Natural killer cell (primary cell): ENCODE data around the gene FXYD5. TPM values are rescaled to one million over a fixed set of nuclear protein-coding genes. Genes with fewer than 3 reads are reported as not detected.

Source experiments
- ATAC-seq, 3 donors: fragments of 150-1000 bp in 2 of 3; fragments of 200-7000 bp in 1 of 3; cut with Tn5 transposase; 1 replicate in 1 of 3; 2 replicates in 2 of 3; pipeline ENCODE4 v1.10.0; 2021; ENCODE audit warnings: mild to moderate bottlenecking in 2 of 3, moderate library complexity in 2 of 3
- DNase-seq, 2 donors: peaks; one replicate each; pipeline versions ENCODE4 v3.0.0 to v3.0.0-alpha.2; 2013 to 2021; ENCODE audit warnings: mixed read lengths in 1 of 2
- H3K27ac ChIP-seq: one replicate; pipeline ENCODE4 v1.5.1; 2013; ENCODE audit warnings: mild to moderate bottlenecking, low read length
- H3K27me3 ChIP-seq: one replicate; pipeline ENCODE4 v1.6.1; 2013; ENCODE audit warnings: low read length; ENCODE audit not compliant: control insufficient read depth, insufficient read depth
- H3K36me3 ChIP-seq: one replicate; pipeline ENCODE4 v1.6.1; 2013; ENCODE audit warnings: low read length; ENCODE audit not compliant: control insufficient read depth, insufficient read depth
- H3K4me1 ChIP-seq: one replicate; pipeline ENCODE4 v1.6.1; 2013; ENCODE audit warnings: low read length; ENCODE audit not compliant: control insufficient read depth, insufficient read depth
- H3K4me3 ChIP-seq: one replicate; pipeline ENCODE4 v1.5.1; 2013; ENCODE audit warnings: low read length
- H3K9me3 ChIP-seq: one replicate; pipeline ENCODE4 v1.6.1; 2013; ENCODE audit warnings: low read length; ENCODE audit not compliant: control insufficient read depth, insufficient read depth
- H3K27ac Mint-ChIP-seq, 2 donors: one replicate each; pipeline ENCODE4 v1.8.0; 2022; ENCODE audit warnings: mild to moderate bottlenecking in 2 of 2, mixed read lengths in 2 of 2, moderate library complexity in 1 of 2
- H3K27me3 Mint-ChIP-seq, 2 donors: one replicate each; pipeline ENCODE4 v1.8.0; 2022; ENCODE audit warnings: low read depth in 2 of 2, mixed read lengths in 2 of 2
- H3K36me3 Mint-ChIP-seq: one replicate; pipeline ENCODE4 v1.8.0; 2022; ENCODE audit warnings: mixed read lengths
- H3K4me1 Mint-ChIP-seq, 2 donors: one replicate each; pipeline ENCODE4 v1.8.0; 2022; ENCODE audit warnings: mixed read lengths in 2 of 2
- H3K4me3 Mint-ChIP-seq: one replicate; pipeline ENCODE4 v1.8.0; 2022; ENCODE audit warnings: mild to moderate bottlenecking, moderate library complexity, mixed read lengths
- H3K9me3 Mint-ChIP-seq, 2 donors: one replicate each; pipeline ENCODE4 v1.8.0; 2022; ENCODE audit warnings: mixed read lengths in 2 of 2
- WGBS: methylation state at CpG from one replicate; pipeline ENCODE4 v1.1.7; 2013; ENCODE audit warnings: missing lambda C conversion rate; ENCODE audit not compliant: insufficient coverage; 5-methylcytosine and 5-hydroxymethylcytosine counted together
- intact Hi-C: fragments of 100-400 bp; cut with micrococcal nuclease; formaldehyde crosslinking; loops from one replicate; pipeline ENCODE4 v1.14.2; 2022
- total RNA-seq, 4 donors: library from RNA; stranded (reverse); fragments of 120-200 nt in 1 of 4; gene quantifications; one replicate each; pipeline versions ENCODE4 v1.2.3 to v1.2.4, GENCODE V29; 2013 to 2022
- TF ChIP-seq, protein P1 (sequence below): fragments of 200-600 bp; IDR thresholded peaks from one replicate; pipeline ENCODE4 v1.8.0; 2022; ENCODE audit warnings: antibody characterized with exemption

FXYD5 gene
- total RNA-seq, 3 donors from 2014 or later (not counting 1 experiment from before 2014, with no cell fraction given): 226 to 270 (median 231) TPM

GRCh38 chr19:35199481-35199880 lies 44.9 kb downstream of the FXYD5 start:
- Histone ChIP-seq H3K27me3 (no peaks in the 10 kb centered on the region), H3K27ac (no peak overlapping the region), H3K36me3 (no peaks in the 10 kb centered on the region), H3K4me1 (peaks cover 14% of the 10 kb centered on the region), H3K9me3 (no peaks in the 10 kb centered on the region), H3K4me3 (no peak overlapping the region)
- no peaks in the 10 kb centered on the region for H3K27me3 Mint-ChIP-seq
- ATAC-seq (no peak), DNase-seq (no peak)
- H3K4me3 Mint-ChIP-seq: no peak overlapping the region
- H3K9me3 Mint-ChIP-seq: no peaks in the 10 kb centered on the region
- no peak overlapping the region for H3K27ac Mint-ChIP-seq
- intact Hi-C loops: no loop called here
- H3K36me3 Mint-ChIP-seq: no peaks in the 10 kb centered on the region
- TF ChIP-seq, protein P1, sequence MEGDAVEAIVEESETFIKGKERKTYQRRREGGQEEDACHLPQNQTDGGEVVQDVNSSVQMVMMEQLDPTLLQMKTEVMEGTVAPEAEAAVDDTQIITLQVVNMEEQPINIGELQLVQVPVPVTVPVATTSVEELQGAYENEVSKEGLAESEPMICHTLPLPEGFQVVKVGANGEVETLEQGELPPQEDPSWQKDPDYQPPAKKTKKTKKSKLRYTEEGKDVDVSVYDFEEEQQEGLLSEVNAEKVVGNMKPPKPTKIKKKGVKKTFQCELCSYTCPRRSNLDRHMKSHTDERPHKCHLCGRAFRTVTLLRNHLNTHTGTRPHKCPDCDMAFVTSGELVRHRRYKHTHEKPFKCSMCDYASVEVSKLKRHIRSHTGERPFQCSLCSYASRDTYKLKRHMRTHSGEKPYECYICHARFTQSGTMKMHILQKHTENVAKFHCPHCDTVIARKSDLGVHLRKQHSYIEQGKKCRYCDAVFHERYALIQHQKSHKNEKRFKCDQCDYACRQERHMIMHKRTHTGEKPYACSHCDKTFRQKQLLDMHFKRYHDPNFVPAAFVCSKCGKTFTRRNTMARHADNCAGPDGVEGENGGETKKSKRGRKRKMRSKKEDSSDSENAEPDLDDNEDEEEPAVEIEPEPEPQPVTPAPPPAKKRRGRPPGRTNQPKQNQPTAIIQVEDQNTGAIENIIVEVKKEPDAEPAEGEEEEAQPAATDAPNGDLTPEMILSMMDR: no peak
- 60% methylated on average over 2 of the region's 2 CpGs for WGBS
- H3K4me1 Mint-ChIP-seq: peaks cover 18% of the 10 kb centered on the region in 2 donors

DNA sequence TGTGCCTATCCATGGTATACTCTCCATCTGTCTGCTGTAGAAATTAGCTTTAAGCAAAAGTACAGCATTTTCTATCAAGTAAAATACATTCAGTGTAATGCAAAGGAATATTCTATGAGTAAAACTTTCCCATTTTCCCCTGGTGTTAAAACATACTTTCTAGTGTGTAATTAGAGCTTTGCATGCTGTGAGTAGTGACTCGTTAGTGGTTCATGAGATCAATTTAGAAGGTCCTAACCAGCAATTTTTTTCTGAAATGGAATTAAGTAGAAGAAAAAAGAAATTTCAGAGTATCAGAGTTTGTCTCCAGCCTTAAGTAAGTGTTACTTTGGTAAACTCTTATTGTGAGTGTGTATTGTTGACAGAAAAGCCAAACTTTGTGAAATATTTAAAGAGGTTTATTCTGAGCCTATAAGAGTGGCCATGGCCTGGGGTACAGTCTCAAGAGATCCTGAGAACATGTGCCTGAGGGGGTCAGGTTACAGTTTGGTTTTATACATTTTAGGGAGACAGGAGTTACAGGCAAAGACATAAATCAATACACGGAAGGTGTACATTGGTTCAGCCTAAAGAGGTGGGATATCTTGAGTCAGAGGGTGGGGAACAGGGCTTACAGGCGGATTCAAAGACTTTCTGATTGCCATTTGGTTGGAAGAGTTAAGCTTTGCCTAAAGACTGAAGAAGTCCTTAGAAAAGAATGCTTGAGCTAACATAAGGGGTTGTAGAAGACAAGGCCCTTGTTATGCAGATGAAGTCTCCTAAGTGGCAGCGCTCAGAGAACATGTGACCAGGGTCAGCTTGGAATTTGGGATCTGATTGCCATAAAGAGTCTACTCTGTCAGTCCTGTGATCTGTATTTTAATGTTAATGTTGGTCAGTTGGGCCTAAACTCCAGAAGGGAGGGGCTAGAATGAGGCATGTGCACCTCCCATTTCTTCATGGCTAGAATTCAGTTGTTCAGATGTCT lies 48.5 kb downstream of the FXYD5 start:
- Histone ChIP-seq H3K36me3 (no peaks in the 10 kb centered on the region), H3K4me3 (no peak overlapping the region), H3K9me3 (no peaks in the 10 kb centered on the region), H3K27me3 (no peaks in the 10 kb centered on the region), H3K4me1 (peaks cover 47% of the 10 kb centered on the region), H3K27ac (peak overlapping the region; percentile 54)
- H3K36me3 Mint-ChIP-seq: no peaks in the 10 kb centered on the region
- TF ChIP-seq, protein P1: no peak
- peak overlapping the region; percentile 83 to 91 for H3K27ac Mint-ChIP-seq
- intact Hi-C loops: no loop called here
- peak overlapping the region; percentile 38 for H3K4me3 Mint-ChIP-seq
- 92% methylated on average over 4 of the region's 4 CpGs for WGBS
- H3K4me1 Mint-ChIP-seq: peaks cover 46 to 47% of the 10 kb centered on the region in 2 donors
- ATAC-seq (peak in 1 of 3 donors; percentile 5), DNase-seq (no peak)
- H3K27me3 Mint-ChIP-seq: no peaks in the 10 kb centered on the region
- no peaks in the 10 kb centered on the region for H3K9me3 Mint-ChIP-seq

DNA sequence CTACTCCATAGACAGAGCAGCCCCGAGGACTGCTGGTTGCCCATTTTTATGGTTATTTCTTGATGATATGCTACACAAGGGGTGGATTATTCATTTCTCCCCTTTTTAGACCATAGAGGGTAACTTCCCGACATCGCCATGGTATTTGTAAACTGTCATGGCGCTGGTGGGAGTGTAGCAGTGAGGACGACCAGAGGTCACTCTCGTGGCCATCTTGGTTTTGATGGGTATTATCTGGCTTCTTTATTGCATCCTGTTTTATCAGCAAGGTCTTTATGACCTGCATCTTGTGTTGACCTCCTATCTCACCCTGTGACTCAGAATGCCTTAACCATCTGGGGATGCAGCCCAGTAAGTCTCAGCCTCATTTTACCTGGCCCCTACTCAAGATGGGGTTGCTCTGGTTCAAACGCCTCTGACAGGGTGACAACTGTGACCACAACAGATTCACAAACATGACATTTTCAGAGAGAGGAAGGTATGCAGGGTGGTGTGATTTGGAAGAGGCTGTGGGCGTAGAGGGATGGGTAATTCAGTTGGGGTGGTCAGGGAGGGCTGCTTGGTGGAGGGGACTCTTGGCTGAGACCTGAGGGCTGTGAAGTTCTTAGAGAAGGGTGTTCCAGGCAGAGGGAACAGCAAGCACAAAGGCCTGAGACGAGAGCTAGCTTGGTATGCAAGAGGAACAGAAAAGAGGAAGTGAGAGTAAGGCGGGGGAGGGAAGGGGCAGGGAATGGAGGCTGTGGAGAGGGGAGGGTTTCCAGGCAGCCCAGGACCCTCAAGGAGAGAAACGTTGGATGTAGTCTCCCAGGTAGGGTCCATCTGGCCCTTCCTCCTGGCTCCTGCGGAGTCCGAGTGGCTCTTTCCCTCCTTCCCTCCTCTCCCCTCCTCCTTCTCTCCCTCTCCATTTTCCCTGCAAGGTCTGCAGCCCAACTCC lies 50.5 kb downstream of the FXYD5 start:
- Histone ChIP-seq H3K4me1 (peaks cover 59% of the 10 kb centered on the region), H3K36me3 (no peaks in the 10 kb centered on the region), H3K27ac (peak overlapping the region; percentile 88), H3K27me3 (no peaks in the 10 kb centered on the region), H3K9me3 (peaks cover 4% of the 10 kb centered on the region), H3K4me3 (no peak overlapping the region)
- peak in 2 of 3 donors; percentile 11 to 50 for ATAC-seq
- no peaks in the 10 kb centered on the region for H3K27me3 Mint-ChIP-seq
- WGBS: 32% methylated on average over 10 of the region's 13 CpGs
- intact Hi-C loops: no loop called here
- H3K4me1 Mint-ChIP-seq: peaks cover 49 to 54% of the 10 kb centered on the region in 2 donors
- TF ChIP-seq, protein P1: no peak
- DNase-seq: peak in 1 of 2 donors; percentile 51
- no peaks in the 10 kb centered on the region for H3K36me3 Mint-ChIP-seq
- peak overlapping the region; percentile 87 to 91 for H3K27ac Mint-ChIP-seq
- H3K4me3 Mint-ChIP-seq: peak overlapping the region; percentile 22
- no peaks in the 10 kb centered on the region for H3K9me3 Mint-ChIP-seq
